ENCODE data around the gene PRICKLE3.
A peak's percentile ranks its signal among the peaks of the same experiment; 100 is the strongest.

PRICKLE3 gene

GRCh38 chrX:49163555-49164419 lies 22.4 kb downstream of the PRICKLE3 start:
- no peak for DNase-seq (ENCODE audit: extremely low read depth, low read depth)
- peak overlapping the region; percentile 28; the same call in 1 of the 2 replicates for H3K4me3 ChIP-seq (replicated peaks; ENCODE audit: low read depth, low read length)
- TF ChIP-seq CTCF (IDR thresholded peaks at IDR 0.05; ENCODE audit: low read depth, low read length, missing control alignments), result peak; percentile 47

DNA sequence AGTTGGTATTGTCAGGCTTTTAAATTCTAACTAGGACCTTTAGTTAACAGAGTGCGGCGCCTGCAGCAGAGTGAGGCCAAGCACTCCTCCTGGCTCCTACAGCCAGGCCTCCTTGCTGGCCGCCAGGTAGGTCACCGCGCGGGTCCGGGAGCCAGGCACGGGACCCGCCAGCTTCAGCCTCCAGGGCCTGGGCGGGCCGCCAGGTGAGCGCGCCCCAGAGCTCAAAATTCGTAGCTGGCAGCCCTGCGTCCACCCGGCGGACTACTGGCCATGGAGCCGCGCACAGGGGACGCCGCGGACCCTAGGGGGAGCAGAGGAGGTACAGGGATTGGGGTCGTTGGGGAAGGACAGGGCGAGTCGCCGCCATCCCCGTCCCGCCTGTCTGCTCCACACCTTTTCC lies 23.6 kb downstream of the PRICKLE3 start, which contains the start of gene MAGIX:
Gene MAGIX, plus strand, starts transcription at position 139 of the 400 bp plus-strand sequence. Its CDS starts 132 bp downstream, at position 271.
- TF ChIP-seq CTCF (IDR thresholded peaks at IDR 0.05; ENCODE audit: low read depth, low read length, missing control alignments), result no peak
- peak within 1 kb of the TSS; percentile 28; the same call in 1 of the 2 replicates for H3K4me3 ChIP-seq (replicated peaks; ENCODE audit: low read depth, low read length)
- no peak for DNase-seq (ENCODE audit: extremely low read depth, low read depth)

- H3K4me3 ChIP-seq (replicated peaks; ENCODE audit: low read depth, low read length), result no peak overlapping the region
- TF ChIP-seq CTCF (IDR thresholded peaks at IDR 0.05; ENCODE audit: low read depth, low read length, missing control alignments), result no peak
- no peak for DNase-seq (ENCODE audit: extremely low read depth, low read depth)
Observed at GRCh38 chrX:49161632-49162031, 24.5 kb downstream of the PRICKLE3 start.

DNA sequence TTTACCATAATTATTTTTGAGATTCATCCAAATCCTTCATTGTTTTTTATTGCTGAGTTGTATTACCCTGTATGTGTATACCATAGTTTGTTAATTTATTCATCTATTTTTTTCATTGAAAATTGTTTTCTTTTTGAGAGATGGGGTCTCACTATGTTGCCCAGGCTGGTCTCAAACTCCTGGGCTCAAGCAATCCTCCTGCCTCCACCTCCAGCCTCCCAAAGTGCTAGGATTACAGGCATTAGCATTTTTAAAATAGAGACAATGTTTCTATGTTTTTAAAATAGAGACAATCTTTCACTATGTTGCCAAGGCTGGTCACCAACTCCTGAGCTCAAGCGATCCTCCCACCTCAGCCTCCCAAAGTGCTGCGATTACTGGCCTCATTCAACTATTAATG lies 25.3 kb downstream of the PRICKLE3 start:
- TF ChIP-seq CTCF (IDR thresholded peaks at IDR 0.05; ENCODE audit: low read depth, low read length, missing control alignments), result no peak
- H3K4me3 ChIP-seq (replicated peaks; ENCODE audit: low read depth, low read length), result no peak overlapping the region
- DNase-seq (ENCODE audit: extremely low read depth, low read depth), result no peak

DNA sequence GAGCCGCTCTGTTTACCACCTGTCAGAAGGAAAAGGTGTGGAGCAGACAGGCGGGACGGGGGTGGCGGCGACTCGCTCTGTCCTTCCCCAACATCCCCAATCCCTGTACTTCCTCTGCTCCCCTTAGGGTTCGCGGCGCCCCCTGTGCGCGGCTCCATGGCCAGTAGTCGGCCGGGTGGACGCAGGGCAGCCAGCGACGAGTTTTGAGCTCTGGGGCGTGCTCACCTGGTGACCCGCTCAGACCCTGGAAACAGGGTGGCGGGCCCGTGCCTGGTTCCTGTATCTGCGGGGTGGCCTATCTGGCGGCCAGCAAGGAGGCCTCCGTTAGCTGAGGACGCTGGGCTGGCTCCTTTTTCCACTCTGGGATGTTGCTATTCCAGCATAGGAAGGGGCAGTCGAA lies 29.0 kb downstream of the PRICKLE3 start:
- H3K4me3 ChIP-seq (replicated peaks; ENCODE audit: low read depth, low read length), result no peak overlapping the region
- no peak for TF ChIP-seq CTCF (IDR thresholded peaks at IDR 0.05; ENCODE audit: low read depth, low read length, missing control alignments)
- DNase-seq (ENCODE audit: extremely low read depth, low read depth), result no peak

DNA sequence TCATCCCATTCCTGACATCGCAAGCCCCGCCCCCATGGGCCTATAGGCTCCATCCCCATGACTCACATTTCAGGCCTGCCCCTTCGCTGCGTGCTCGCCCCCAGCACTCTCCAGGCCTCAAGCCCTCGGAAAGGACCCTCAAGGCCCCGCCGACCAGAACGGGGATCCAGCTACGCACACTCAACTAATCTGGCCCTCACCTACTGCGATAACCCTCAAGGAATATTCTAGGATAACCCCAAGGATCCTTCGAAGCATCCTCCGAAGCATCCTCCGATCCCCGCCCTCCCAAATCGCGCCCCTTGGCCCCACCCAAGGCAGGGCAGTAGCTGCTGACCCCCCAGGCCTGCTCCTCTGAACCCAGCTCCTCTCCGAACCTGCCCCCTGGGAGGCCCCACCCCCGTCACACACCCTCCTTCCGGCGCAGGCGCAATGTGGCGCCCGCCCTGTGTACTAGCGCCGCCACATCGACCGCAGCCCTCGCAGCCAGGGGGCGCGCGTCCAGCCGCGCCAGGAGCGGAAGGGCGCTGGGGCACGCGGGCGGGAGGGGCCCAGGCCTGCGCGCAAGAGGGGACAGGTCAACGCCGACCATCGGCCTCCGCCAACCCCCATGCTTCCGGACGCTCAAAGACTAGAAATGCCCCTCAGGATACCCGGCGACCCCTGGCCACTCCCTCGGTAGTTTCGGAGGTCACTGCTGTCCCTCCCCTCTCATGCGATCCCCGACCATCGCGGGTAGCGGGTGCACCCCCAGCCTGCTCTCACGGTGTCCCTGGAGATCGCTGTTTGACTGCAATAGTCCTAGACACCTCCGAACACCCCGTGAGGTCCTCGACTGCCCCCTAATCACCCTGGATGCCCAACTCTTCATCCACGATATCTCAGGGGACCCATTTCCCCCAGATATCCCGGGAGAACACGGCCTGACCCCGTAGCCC lies 30.0 kb downstream of the PRICKLE3 start:
- DNase-seq (ENCODE audit: extremely low read depth, low read depth), result no peak
- H3K4me3 ChIP-seq (replicated peaks; ENCODE audit: low read depth, low read length), result peak overlapping the region; percentile 22
- peak; percentile 57 for TF ChIP-seq CTCF (IDR thresholded peaks at IDR 0.05; ENCODE audit: low read depth, low read length, missing control alignments)

Data from HFF-Myc (cell line).